Type B pancreatic cell (in vitro differentiated cells): ENCODE measurements around the gene EMILIN2. TPM values are rescaled to one million over a fixed set of nuclear protein-coding genes. Genes with fewer than 3 reads are reported as not detected.
"Not testable (repeated sequence)": the region's sequence is repeated elsewhere in the genome, so short reads cannot be mapped to it uniquely, and the experiment has no call there.

ENCODE experiments used
- DNase-seq: peaks from one replicate; pipeline ENCODE4 v3.0.0; 2021; ENCODE audit warnings: mixed read lengths; ENCODE audit not compliant: unreplicated experiment; ENCODE audit errors: extremely low spot score
- H3K27ac Mint-ChIP-seq: 2 replicates; pipeline ENCODE4 v1.8.0; 2021; ENCODE audit warnings: mild to moderate bottlenecking, mixed read lengths
- H3K27me3 Mint-ChIP-seq: 2 replicates; pipeline ENCODE4 v1.8.0; 2021; ENCODE audit warnings: mixed read lengths
- H3K36me3 Mint-ChIP-seq: 2 replicates; pipeline ENCODE4 v1.8.0; 2021; ENCODE audit warnings: mixed read lengths
- H3K4me1 Mint-ChIP-seq: one replicate; pipeline ENCODE4 v1.8.0; 2021; ENCODE audit warnings: mixed read lengths; ENCODE audit not compliant: unreplicated experiment
- H3K4me3 Mint-ChIP-seq: 2 replicates; pipeline ENCODE4 v1.8.0; 2021; ENCODE audit warnings: mild to moderate bottlenecking, mixed read lengths
- H3K9me3 Mint-ChIP-seq: 2 replicates; pipeline ENCODE4 v1.8.0; 2021; ENCODE audit warnings: mixed read lengths
- CTCF ChIP-seq: fragments of 200-600 bp; sonication (generic); conservative IDR thresholded peaks from 2 replicates; pipeline ENCODE4 v1.5.0; 2021; ENCODE audit warnings: antibody characterized with exemption, mild to moderate bottlenecking
- total RNA-seq: library from RNA; stranded (reverse); gene quantifications from 2 replicates; pipeline ENCODE4 v1.2.1, GENCODE V29; 2021; ENCODE audit warnings: low replicate concordance

Gene EMILIN2
- total RNA-seq, 1 donor from 2014 or later: 9.4 TPM

- no peak for TF ChIP-seq CTCF
Observed at GRCh38 chr18:2914185-2914880, 67.5 kb downstream of the EMILIN2 start.

GRCh38 chr18:2914881-2915240 is 68.1 kb downstream of the EMILIN2 start:
- Mint-ChIP-seq H3K9me3 (no peaks in the 10 kb centered on the region), H3K36me3 (peaks cover 14% of the 10 kb centered on the region), H3K4me1 (peaks cover 10% of the 10 kb centered on the region), H3K4me3 (no peak overlapping the region), H3K27me3 (no peaks in the 10 kb centered on the region), H3K27ac (no peak overlapping the region)
- TF ChIP-seq CTCF: no peak
- DNase-seq: peak; percentile 62

More at GRCh38 chr18:2914185-2914880, 67.5 kb downstream of the EMILIN2 start:
- no peak overlapping the region for H3K4me3 Mint-ChIP-seq
- no peaks in the 10 kb centered on the region for H3K27me3 Mint-ChIP-seq
- DNase-seq: peak; percentile 53
- no peaks in the 10 kb centered on the region for H3K9me3 Mint-ChIP-seq
- peaks cover 14% of the 10 kb centered on the region for H3K36me3 Mint-ChIP-seq
- peaks cover 10% of the 10 kb centered on the region for H3K4me1 Mint-ChIP-seq
- H3K27ac Mint-ChIP-seq: no peak overlapping the region

GRCh38 chr18:2915486-2915885 is 68.7 kb downstream of the EMILIN2 start:
- peak; percentile 39 for DNase-seq
- H3K4me1 Mint-ChIP-seq, H3K27me3 Mint-ChIP-seq, H3K27ac Mint-ChIP-seq, H3K4me3 Mint-ChIP-seq, H3K9me3 Mint-ChIP-seq: not testable (repeated sequence)
- H3K36me3 Mint-ChIP-seq: peaks cover 17% of the 10 kb centered on the region

GRCh38 chr18:2916184-2916583 is 69.4 kb downstream of the EMILIN2 start:
- peak; percentile 32 for DNase-seq
- Mint-ChIP-seq H3K36me3 (peaks cover 16% of the 10 kb centered on the region), H3K27ac (no peak overlapping the region), H3K4me1 (peaks cover 10% of the 10 kb centered on the region), H3K4me3 (no peak overlapping the region), H3K27me3 (no peaks in the 10 kb centered on the region), H3K9me3 (no peaks in the 10 kb centered on the region)
- no peak for TF ChIP-seq CTCF

GRCh38 chr18:2917259-2918047 is 70.6 kb downstream of the EMILIN2 start:
- Mint-ChIP-seq H3K9me3 (no peaks in the 10 kb centered on the region), H3K27me3 (no peaks in the 10 kb centered on the region), H3K4me1 (peaks cover 10% of the 10 kb centered on the region), H3K27ac (no peak overlapping the region), H3K36me3 (peaks cover 23% of the 10 kb centered on the region), H3K4me3 (no peak overlapping the region)
- no peak for TF ChIP-seq CTCF
- DNase-seq: peak; percentile 37
